Kidney capillary endothelial cell (primary cell): Measurements from ENCODE around the gene WSB1.

Experiments used
- DNase-seq: peaks from one replicate; pipeline ENCODE4 v3.0.0-alpha.2; 2018; ENCODE audit warnings: low spot score

The WSB1 gene

GRCh38 chr17:27339198-27339835 lies 45.4 kb downstream of the WSB1 start:
- DNase-seq: no peak

- DNase-seq: no peak
These were observed 46.1 kb downstream of the WSB1 start for GRCh38 chr17:27339836-27340550.

DNA sequence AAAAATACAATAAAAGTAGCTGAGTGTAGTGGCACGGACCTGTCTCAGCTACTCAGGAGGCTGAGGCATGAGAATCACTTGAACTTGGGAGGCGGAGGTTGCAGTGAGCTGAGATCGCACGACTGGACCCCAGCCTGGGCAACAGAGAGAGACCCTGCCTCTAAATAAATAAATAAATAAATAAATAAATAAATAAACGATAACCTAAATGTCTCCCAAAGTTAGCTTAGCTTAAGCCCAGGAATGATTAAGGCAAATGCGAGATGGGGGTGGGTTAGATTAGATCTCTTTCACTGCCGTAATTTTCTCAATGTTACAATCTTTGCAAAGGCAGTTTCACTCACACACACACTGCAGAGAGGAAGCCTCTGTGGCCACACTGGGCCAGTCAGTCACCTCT lies 46.7 kb downstream of the WSB1 start:
- DNase-seq: no peak

DNA sequence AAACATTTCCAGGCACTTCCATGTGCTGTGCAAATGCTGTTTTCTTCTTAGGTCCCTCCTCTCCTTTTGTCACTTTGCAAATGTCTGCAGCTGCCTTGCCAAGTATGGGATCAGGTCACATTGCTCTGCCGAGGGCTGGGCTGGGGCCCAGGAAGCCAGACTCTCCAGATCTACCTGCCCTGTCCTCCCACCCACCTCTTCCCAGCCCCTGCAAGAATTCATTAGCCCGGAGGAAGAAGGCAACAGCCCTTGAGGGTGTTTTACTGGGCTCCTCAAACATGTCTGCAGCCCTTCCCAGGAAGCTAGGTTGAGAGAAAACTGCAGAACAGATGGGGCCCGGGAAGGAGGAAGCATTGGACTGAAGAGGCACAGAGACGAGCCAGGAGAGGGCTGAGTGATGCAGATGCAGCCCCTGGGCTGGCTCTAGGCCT lies 47.1 kb downstream of the WSB1 start:
- no peak for DNase-seq

GRCh38 chr17:27342059-27342458 lies 48.1 kb downstream of the WSB1 start:
- DNase-seq: no peak

GRCh38 chr17:27343294-27343693 lies 49.4 kb downstream of the WSB1 start:
- no peak for DNase-seq

DNA sequence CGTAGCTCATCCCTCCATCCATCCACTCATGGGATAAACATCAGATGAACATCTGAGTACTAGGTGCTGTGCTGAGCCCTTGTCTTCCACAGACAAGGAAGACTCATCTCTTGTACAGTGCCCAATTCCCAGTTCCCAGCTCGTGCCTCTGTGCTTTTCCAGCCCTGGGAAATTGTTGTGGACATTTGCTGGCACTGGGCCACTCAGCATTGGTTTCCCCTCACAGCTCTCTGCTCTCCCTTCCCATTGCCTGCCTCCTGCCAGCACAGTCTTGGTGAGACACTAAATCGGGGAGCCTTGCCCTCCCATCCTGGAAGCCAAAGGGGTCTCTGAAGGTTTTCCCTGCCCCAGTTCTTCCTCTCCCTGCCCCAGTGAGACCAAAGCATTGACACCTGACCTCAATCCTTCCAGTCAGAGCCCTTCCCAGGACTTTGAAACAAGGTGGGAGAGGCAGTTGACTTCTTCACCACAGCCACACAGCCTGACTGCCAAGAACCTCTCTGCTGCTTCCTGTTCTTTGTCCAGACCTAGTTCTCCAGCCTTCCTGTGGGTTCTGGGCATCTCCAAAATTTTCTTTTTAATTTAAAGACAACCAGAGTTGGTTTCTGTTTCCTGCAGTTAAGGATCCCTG lies 50.2 kb downstream of the WSB1 start:
- no peak for DNase-seq

GRCh38 chr17:27345141-27345904 lies 51.4 kb downstream of the WSB1 start:
- DNase-seq: no peak

- no peak for DNase-seq
These were observed 52.5 kb downstream of the WSB1 start for GRCh38 chr17:27346228-27346899.

DNA sequence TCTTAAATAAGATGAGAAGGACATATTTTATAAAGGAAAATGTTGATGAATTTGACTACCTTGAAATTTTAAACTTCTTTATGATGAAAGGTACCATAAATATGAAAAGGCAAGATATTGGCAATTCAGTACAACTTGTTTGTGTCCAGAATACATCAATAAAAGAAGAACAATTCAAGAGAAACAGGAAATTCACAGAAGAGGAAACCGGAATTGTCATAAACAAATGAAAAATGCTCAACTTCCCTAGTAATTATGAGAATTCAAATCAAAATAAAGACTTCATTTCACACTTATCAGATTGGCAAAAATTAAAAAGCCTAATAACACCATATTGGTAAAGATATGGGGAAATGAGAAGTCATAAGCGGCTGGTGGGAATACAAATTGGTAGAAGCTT lies 54.3 kb downstream of the WSB1 start:
- no peak for DNase-seq

GRCh38 chr17:27349540-27350021 lies 55.7 kb downstream of the WSB1 start:
- DNase-seq: no peak

- no peak for DNase-seq
These were observed 57.8 kb downstream of the WSB1 start for GRCh38 chr17:27351759-27352158.

GRCh38 chr17:27352448-27353032 lies 58.6 kb downstream of the WSB1 start:
- no peak for DNase-seq

DNA sequence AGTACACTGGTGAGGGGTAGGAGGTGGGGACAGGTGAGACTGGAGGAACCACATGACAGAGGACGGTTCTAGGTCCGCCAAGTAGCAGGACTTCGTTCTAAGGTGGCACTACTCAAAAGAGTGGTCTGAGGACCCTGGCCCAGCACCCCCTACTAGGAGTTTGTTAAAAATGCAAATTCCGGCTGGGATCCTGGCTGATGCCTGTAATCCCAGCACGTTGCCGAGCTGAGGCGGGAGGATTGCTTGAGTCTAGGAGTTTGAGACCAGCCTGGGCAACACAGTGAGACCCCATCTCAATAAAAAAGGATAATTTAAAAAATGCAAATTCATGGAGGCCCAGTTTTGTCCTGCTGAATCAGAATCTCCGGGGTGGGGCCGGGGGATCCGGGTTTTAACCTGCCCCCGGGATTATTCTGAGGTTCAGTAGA lies 59.1 kb downstream of the WSB1 start:
- DNase-seq: no peak

GRCh38 chr17:27353461-27354050 lies 59.6 kb downstream of the WSB1 start:
- DNase-seq: peak; percentile 98

DNA sequence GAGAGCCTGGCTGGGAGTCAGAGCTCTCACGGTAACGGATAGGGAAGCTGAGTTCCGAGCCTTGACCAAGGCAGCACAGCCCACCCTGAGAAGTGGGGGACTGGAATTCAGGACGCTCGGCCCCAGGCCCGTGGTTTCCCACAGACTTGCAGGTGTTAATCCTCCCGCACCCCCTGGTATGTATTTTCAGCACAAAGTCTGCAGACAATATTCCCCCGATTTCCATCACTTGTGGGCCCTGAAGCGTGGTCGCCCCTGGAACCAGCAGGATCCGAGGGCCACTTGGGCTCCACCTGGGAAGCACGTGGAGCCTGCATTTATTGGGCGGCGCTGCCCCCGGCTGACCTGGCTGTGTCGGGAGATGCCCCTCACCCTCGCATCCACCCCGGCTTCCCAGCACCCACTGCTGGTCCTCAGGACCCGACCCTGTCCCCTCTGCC lies 60.2 kb downstream of the WSB1 start:
- DNase-seq: no peak

- no peak for DNase-seq
These were observed 60.7 kb downstream of the WSB1 start for GRCh38 chr17:27354491-27355081.

GRCh38 chr17:27355419-27355818 lies 61.5 kb downstream of the WSB1 start:
- DNase-seq: no peak

- DNase-seq: no peak
These were observed 62.3 kb downstream of the WSB1 start for GRCh38 chr17:27356091-27356705.

DNA sequence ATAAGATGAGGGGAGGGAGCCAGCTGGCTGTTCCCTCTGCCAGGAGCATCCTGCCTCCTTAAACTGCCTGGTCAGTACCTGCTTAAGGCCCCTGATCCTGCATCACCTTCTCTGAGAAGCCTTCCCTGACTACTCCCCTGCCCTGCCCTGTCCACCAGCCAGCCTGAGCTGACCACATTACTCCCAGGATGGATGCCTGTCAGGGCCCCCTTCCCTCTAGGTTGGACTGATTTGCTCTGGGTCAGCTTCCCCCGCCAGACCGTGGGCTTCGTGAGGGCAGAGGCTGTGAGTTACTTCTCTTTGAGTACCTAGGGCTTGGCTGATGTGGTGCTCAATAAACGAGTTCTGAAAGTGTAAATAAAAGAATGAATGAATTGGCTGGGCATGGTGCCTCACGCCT lies 63.3 kb downstream of the WSB1 start:
- DNase-seq: no peak
